ENCODE results near the gene TEAD2.

GRCh38 chr19:49395581-49396407, 33.6 kb upstream of the TEAD2 start:
- TF ChIP-seq CTCF (IDR thresholded peaks at IDR 0.05) (no peak), EZH2 (IDR thresholded peaks at IDR 0.05; ENCODE audit: borderline replicate concordance, insufficient read depth, low read depth, low read length, poor library complexity, severe bottlenecking) (no peak)

All from B cell (primary cell).